Transverse colon (tissue), 4 donors: ENCODE data around the gene ZNF283.

ENCODE experiments used
- CTCF ChIP-seq, 5 experiments: fragments of 200-600 bp in 3 of 5; fragments of 450-650 bp in 2 of 5; sonication (generic) in 3 of 5; IDR thresholded peaks; 1 replicate in 2 of 5; 2 replicates in 3 of 5; pipeline ENCODE4 v1.5.1; 2016 to 2017; ENCODE audit warnings: antibody characterized with exemption in 5 of 5, inconsistent platforms in 3 of 5, mild to moderate bottlenecking in 2 of 5, moderate library complexity in 1 of 5
- EP300 ChIP-seq: sonication (generic); formaldehyde crosslinking; IDR thresholded peaks from one replicate; pipeline ENCODE4 v1.6.1; 2017; ENCODE audit warnings: antibody characterized with exemption, low read depth
- POLR2A ChIP-seq: fragments of 450-650 bp; IDR thresholded peaks from one replicate; pipeline ENCODE4 v1.6.1; 2016; ENCODE audit warnings: antibody characterized with exemption, mild to moderate bottlenecking, moderate library complexity
- POLR2AphosphoS5 ChIP-seq, 3 donors: sonication (generic); formaldehyde crosslinking; IDR thresholded peaks; one replicate each; pipeline ENCODE4 v1.6.1; 2016; ENCODE audit warnings: antibody characterized with exemption in 3 of 3

DNA sequence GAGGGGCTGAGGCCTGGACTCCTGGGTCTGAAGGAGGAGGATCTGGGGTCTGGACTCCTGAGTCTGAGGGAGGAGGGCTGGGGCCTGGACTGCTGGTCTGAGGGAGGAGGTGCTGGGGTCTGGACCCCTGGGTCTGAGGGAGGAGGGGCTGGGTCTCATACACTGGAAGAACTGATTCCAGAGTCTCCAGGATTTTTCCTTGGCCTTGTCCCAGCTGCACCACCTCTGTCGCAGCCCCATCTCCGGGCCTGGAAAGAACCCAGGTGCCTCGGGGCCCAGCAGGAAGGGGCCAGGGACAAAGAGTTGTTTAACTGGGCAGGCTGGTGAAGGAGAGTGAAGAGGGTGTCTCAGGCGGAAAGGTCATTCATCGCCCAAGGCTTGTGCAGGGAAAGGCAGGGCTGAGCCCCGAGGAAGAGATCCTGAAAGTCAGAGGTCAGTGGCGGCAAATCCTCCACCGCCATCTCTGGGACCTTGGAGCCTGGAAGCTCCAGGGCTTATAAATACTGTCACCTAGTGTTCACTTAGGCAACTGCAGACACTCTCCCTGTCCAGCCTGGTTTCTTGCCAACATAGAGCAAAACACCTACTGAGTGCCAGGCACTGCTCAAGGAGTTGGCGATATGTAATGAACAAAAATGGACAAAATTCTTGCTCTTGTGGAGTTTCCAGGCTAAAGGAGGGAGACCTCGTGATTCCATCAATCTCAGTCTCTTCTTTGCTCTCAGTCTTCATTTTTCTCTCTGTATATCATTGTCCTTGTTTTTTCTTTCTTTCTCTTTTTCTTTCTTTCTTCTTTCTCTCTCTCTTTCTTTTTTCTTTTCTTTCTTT, 41.9 kb upstream of the ZNF283 start:
- TF ChIP-seq CTCF (IDR thresholded peaks at IDR 0.05) (peak; percentile 97 to 99 (median 97)), POLR2A (no peak), POLR2AphosphoS5 (IDR thresholded peaks at IDR 0.05) (peak in 1 of 3 donors; percentile 4), EP300 (no peak)
